ENCODE measurements around the gene CERS6. TPM values are rescaled to one million over a fixed set of nuclear protein-coding genes. Genes with fewer than 3 reads are reported as not detected.

The CERS6 gene, protein sequence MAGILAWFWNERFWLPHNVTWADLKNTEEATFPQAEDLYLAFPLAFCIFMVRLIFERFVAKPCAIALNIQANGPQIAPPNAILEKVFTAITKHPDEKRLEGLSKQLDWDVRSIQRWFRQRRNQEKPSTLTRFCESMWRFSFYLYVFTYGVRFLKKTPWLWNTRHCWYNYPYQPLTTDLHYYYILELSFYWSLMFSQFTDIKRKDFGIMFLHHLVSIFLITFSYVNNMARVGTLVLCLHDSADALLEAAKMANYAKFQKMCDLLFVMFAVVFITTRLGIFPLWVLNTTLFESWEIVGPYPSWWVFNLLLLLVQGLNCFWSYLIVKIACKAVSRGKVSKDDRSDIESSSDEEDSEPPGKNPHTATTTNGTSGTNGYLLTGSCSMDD
- total RNA-seq: 16.5 and 19.0 TPM in 2 replicates

GRCh38 chr2:168455645-168456520 lies at the start of gene CERS6:
CERS6 (plus strand) TSS chr2:168456272; CDS start chr2:168456449, 177 bp downstream.

DNA sequence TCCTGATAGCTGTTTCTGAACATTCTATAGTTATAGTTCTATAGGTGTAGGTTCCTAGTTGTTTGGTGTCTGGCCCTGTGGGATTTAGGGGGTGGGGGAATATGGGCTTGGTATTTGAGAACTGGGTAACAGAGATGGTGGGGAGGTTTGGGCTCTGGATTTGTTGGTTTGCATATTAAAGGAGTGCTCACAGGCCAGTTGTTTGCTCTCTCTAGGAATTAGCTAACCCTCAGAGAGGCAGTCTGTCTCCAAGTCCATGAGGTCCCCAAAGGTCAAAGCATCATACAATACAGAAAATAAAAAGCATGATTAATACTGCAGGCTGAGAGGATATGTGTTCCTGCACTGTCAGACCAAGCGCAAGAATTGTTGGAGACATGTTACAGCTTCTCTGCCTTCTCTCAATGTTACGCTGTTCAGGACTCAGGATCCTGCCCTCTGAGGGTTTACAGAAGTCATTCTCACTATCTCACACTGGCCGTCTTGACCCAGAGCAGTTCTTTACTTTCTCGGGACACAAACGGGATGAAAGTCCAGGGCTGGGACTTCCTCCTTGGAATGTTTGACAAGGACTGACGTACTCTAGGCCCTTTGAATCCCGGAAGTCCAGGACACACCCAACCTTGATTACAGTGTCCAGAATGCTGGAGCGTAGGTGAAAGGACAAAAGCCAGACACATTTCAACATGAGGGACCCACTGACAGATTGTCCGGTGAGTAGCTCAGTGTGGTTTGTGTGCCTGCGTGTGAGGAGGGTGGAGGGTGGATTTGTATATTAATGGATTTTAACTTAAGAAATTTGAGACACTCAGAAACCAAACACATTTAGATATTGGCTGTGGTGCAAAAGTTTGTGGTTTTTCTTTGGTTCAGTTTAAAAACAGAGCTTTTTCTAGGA lies 346.1 kb downstream of the CERS6 start, which contains the start of gene NOSTRIN:
Gene NOSTRIN (plus strand): TSS at position 677 of the 898 bp plus-strand sequence. CDS start 10 bp downstream, at position 687.

Small RNA genes within 50 kb of the gene (small RNA-seq; reads per million reads assigned to genes)
- gene MIR4774 (not detected), gene RN7SL813P (not detected), gene RNU6-766P (not detected)

Other genes with a start within 250 kb of the CERS6 start
- 13.0 and 16.3 TPM in 2 replicates for gene STK39, start 208.7 kb upstream of the CERS6 start, total RNA-seq